DOHH2 (cell line): ENCODE data around the gene NTMT1.
A peak's percentile ranks its signal among the peaks of the same experiment; 100 is the strongest.

Experiments used
- H3F3A ChIP-seq: fragments of 200-600 bp; sonication (generic), shearing (Covaris generic); 2 replicates; pipeline ENCODE4 v1.6.0; 2016; ENCODE audit warnings: antibody characterized with exemption, mild to moderate bottlenecking; ENCODE audit not compliant: control insufficient read depth, insufficient read depth
- H3K27ac ChIP-seq: fragments of 200-600 bp; sonication (generic); 2 replicates; pipeline ENCODE4 v1.5.1; 2014; ENCODE audit warnings: low read depth, mild to moderate bottlenecking, low read length, moderate library complexity
- H3K27me3 ChIP-seq: fragments of 200-600 bp; sonication (generic); 2 replicates; pipeline ENCODE4 v1.6.1; 2014; ENCODE audit warnings: mild to moderate bottlenecking, low read length, mixed read lengths; ENCODE audit not compliant: control insufficient read depth
- H3K36me3 ChIP-seq: fragments of 200-600 bp; sonication (generic); 2 replicates; pipeline ENCODE4 v1.6.1; 2014; ENCODE audit warnings: mild to moderate bottlenecking, low read length, moderate library complexity, mixed read lengths; ENCODE audit not compliant: control insufficient read depth
- H3K4me1 ChIP-seq: fragments of 200-600 bp; sonication (generic); 2 replicates; pipeline ENCODE4 v1.6.1; 2014; ENCODE audit warnings: mild to moderate bottlenecking, low read length, mixed read lengths; ENCODE audit not compliant: control insufficient read depth
- H3K4me2 ChIP-seq: fragments of 200-600 bp; sonication (generic); 2 replicates; pipeline ENCODE4 v1.6.0; 2014; ENCODE audit warnings: mild to moderate bottlenecking, low read length, moderate library complexity
- H3K4me3 ChIP-seq: fragments of 200-600 bp; sonication (generic); 2 replicates; pipeline ENCODE4 v1.5.1; 2014; ENCODE audit warnings: mild to moderate bottlenecking, low read length, mixed read lengths
- H3K79me2 ChIP-seq: fragments of 200-600 bp; sonication (generic); 2 replicates; pipeline ENCODE4 v1.6.1; 2014; ENCODE audit warnings: mild to moderate bottlenecking, low read length, mixed read lengths; ENCODE audit not compliant: control insufficient read depth
- H3K9me2 ChIP-seq: fragments of 200-600 bp; sonication (generic); replicated peaks from 2 replicates; pipeline ENCODE4 v1.6.1; 2014; ENCODE audit warnings: mild to moderate bottlenecking, low read length, mixed read lengths; ENCODE audit not compliant: control insufficient read depth
- H3K9me3 ChIP-seq: fragments of 200-600 bp; sonication (generic); 2 replicates; pipeline ENCODE4 v1.6.1; 2014; ENCODE audit warnings: antibody characterized with exemption, low read length, mixed read lengths; ENCODE audit not compliant: control insufficient read depth, insufficient read depth
- H4K20me1 ChIP-seq: fragments of 200-600 bp; sonication (generic); 2 replicates; pipeline ENCODE4 v1.6.0; 2014; ENCODE audit warnings: low read depth, mild to moderate bottlenecking, antibody characterized with exemption, low read length, moderate library complexity; ENCODE audit not compliant: control insufficient read depth, insufficient read depth
- EZH2phosphoT487 ChIP-seq: fragments of 200-600 bp; sonication (generic); IDR thresholded peaks from 2 replicates; pipeline ENCODE4 v1.6.1; 2017; ENCODE audit warnings: borderline replicate concordance, mild to moderate bottlenecking, antibody characterized with exemption, low read length, moderate library complexity, mixed read lengths
- TF ChIP-seq, protein P1 (sequence below): fragments of 200-600 bp; sonication (generic); IDR thresholded peaks from one replicate; pipeline ENCODE4 v1.5.1; 2014; ENCODE audit warnings: antibody characterized with exemption, mild to moderate bottlenecking, low read depth, low read length; ENCODE audit not compliant: poor library complexity, severe bottlenecking

Gene NTMT1

GRCh38 chr9:129640086-129640870, 14.3 kb downstream of the NTMT1 start:
- Histone ChIP-seq H3K4me1 (peaks cover 16% of the 10 kb centered on the region), H3K36me3 (peaks cover 41% of the 10 kb centered on the region), H3K9me2 (no peaks in the 10 kb centered on the region), H3K9me3 (no peaks in the 10 kb centered on the region), H3F3A (peaks cover 6% of the 10 kb centered on the region; the same call in 1 of the 2 replicates), H3K27me3 (no peaks in the 10 kb centered on the region), H4K20me1 (0 out of 2 replicates have a peak, but pooled peaks cover 17% of the 10 kb centered on the region), H3K4me2 (peak overlapping the region; percentile 97), H3K27ac (no peak overlapping the region), H3K79me2 (peaks cover 34% of the 10 kb centered on the region), H3K4me3 (peak overlapping the region; percentile 100)
- no peak for TF ChIP-seq EZH2phosphoT487
- TF ChIP-seq, protein P1, sequence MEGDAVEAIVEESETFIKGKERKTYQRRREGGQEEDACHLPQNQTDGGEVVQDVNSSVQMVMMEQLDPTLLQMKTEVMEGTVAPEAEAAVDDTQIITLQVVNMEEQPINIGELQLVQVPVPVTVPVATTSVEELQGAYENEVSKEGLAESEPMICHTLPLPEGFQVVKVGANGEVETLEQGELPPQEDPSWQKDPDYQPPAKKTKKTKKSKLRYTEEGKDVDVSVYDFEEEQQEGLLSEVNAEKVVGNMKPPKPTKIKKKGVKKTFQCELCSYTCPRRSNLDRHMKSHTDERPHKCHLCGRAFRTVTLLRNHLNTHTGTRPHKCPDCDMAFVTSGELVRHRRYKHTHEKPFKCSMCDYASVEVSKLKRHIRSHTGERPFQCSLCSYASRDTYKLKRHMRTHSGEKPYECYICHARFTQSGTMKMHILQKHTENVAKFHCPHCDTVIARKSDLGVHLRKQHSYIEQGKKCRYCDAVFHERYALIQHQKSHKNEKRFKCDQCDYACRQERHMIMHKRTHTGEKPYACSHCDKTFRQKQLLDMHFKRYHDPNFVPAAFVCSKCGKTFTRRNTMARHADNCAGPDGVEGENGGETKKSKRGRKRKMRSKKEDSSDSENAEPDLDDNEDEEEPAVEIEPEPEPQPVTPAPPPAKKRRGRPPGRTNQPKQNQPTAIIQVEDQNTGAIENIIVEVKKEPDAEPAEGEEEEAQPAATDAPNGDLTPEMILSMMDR, result no peak

- Histone ChIP-seq H3K4me3 (peak overlapping the region; percentile 100), H3K27me3 (no peaks in the 10 kb centered on the region), H3K4me1 (peaks cover 16% of the 10 kb centered on the region), H3K4me2 (peak overlapping the region; percentile 97), H3K79me2 (peaks cover 33% of the 10 kb centered on the region), H3F3A (peaks cover 6% of the 10 kb centered on the region; the same call in 1 of the 2 replicates), H3K27ac (no peak overlapping the region), H3K9me2 (no peaks in the 10 kb centered on the region), H3K36me3 (peaks cover 35% of the 10 kb centered on the region), H3K9me3 (no peaks in the 10 kb centered on the region), H4K20me1 (0 out of 2 replicates have a peak, but pooled peaks cover 17% of the 10 kb centered on the region)
- TF ChIP-seq EZH2phosphoT487, result no peak
- TF ChIP-seq, protein P1, result no peak
Observed at GRCh38 chr9:129640871-129641749, 15.1 kb downstream of the NTMT1 start.

DNA sequence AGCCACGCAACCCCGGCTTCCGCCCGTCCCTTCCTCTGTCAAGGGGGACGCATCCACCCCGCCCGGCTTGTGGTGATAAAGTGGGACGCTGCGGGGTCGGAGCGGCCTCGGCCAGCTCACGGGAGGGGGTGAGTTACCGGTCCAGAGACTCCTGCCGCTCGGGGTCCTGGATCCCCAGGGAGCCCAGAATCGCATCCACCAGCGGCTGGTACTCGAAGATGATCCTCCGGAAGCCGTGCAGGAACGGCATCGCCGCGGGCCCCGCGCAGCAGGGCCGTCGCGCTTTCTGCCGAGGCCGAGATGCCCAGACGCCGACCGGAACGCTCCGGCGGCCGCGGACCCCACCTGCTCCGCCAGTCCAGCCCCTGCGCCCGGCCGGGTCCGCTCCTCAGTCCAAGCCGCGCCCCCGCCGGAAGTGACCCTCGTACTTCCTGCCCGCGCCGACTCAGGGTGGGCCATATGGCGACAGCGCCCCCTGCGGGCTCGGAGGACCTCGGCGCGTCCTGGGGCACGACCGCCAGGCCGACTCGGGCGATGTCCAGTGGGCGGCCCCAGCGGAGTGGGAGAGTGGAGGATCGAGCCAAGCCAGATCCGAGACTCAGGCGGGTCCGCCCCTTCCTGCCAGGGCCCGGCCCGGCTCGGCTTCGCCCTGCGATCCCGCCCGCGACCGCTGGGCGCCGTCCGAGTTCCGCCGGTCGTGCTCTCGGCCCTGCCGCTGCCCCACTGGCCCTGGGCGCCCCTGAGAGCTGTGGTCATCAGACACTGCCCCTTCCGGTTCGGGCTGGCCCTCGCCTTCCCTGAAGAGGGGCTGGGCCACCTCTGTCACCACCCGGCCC, 16.0 kb downstream of the NTMT1 start, which contains the start of gene ASB6:
Gene ASB6, minus strand, starts transcription at position 402 of the 836 bp plus-strand sequence. Its CDS starts 152 bp downstream, at position 250.
- no peak for TF ChIP-seq EZH2phosphoT487
- TF ChIP-seq, protein P1, result peak; percentile 95
- no peaks in the 10 kb centered on the region for H3K9me3 ChIP-seq
- no peaks in the 10 kb centered on the region for H3K9me2 ChIP-seq
- peaks cover 4% of the 10 kb centered on the region; the same call in 1 of the 2 replicates for H3F3A ChIP-seq
- no peak within 1 kb of the TSS for H3K27ac ChIP-seq
- H3K79me2 ChIP-seq, result peaks cover 33% of the 10 kb centered on the region
- H3K4me3 ChIP-seq, result peak within 1 kb of the TSS; percentile 100
- H3K27me3 ChIP-seq, result no peaks in the 10 kb centered on the region
- H4K20me1 ChIP-seq, result 0 out of 2 replicates have a peak, but pooled peaks cover 17% of the 10 kb centered on the region
- H3K36me3 ChIP-seq, result peaks cover 30% of the 10 kb centered on the region
- peaks cover 16% of the 10 kb centered on the region for H3K4me1 ChIP-seq
- peak within 1 kb of the TSS; percentile 97 for H3K4me2 ChIP-seq
